Thymus (tissue), 11 donors: ENCODE measurements around the gene PPM1E. TPM values are rescaled to one million over a fixed set of nuclear protein-coding genes. Genes with fewer than 3 reads are reported as not detected.
"Not testable (repeated sequence)": the region's sequence is repeated elsewhere in the genome, so short reads cannot be mapped to it uniquely, and the experiment has no call there.

Experiments
- DNase-seq, 9 donors: peaks; one replicate each; pipeline ENCODE4 v3.0.0-alpha.2; 2013; ENCODE audit warnings: low spot score in 9 of 9, low read depth in 6 of 9, missing footprints in 1 of 9
- H3K27ac ChIP-seq, 2 donors: one replicate each; pipeline ENCODE4 v1.5.1; 2013; ENCODE audit warnings: control low read depth in 1 of 2, low read depth in 1 of 2, low read length in 1 of 2, mild to moderate bottlenecking in 1 of 2, moderate library complexity in 1 of 2
- H3K27me3 ChIP-seq, 2 donors: one replicate each; pipeline ENCODE4 v1.5.1; 2013; ENCODE audit warnings: low read length in 1 of 2; ENCODE audit not compliant: control insufficient read depth in 2 of 2, insufficient read depth in 1 of 2
- H3K36me3 ChIP-seq, 2 donors: one replicate each; pipeline ENCODE4 v1.5.1; 2013; ENCODE audit warnings: low read length in 1 of 2, mild to moderate bottlenecking in 1 of 2, moderate library complexity in 1 of 2; ENCODE audit not compliant: control insufficient read depth in 2 of 2, insufficient read depth in 2 of 2
- H3K4me1 ChIP-seq, 2 donors: one replicate each; pipeline ENCODE4 v1.5.1; 2013; ENCODE audit warnings: low read length in 2 of 2; ENCODE audit not compliant: control insufficient read depth in 2 of 2, insufficient read depth in 2 of 2
- H3K4me3 ChIP-seq, 2 donors: one replicate each; pipeline ENCODE4 v1.5.1; 2013; ENCODE audit warnings: low read length in 2 of 2, control low read depth in 1 of 2, mild to moderate bottlenecking in 1 of 2
- H3K9me3 ChIP-seq, 2 donors: one replicate each; pipeline ENCODE4 v1.5.1; 2013; ENCODE audit warnings: low read length in 1 of 2, mild to moderate bottlenecking in 1 of 2; ENCODE audit not compliant: control insufficient read depth in 2 of 2, insufficient read depth in 1 of 2
- WGBS: extraction: QIAGEN DNeasy Blood & Tissue Kit; methylation state at CpG from one replicate; pipeline ENCODE4 v1.1.7; 2013; 5-methylcytosine and 5-hydroxymethylcytosine counted together
- polyA plus RNA-seq: library from polyadenylated mRNA; stranded (reverse); fragments of 200-250 nt; gene quantifications from one replicate; pipeline ENCODE4 v1.2.3, GENCODE V29; 2013
- total RNA-seq: library from RNA; stranded (reverse); fragments of 120-200 nt; gene quantifications from one replicate; pipeline ENCODE4 v1.2.4, GENCODE V29; 2013
- donor health status: healthy.

The PPM1E gene
- total and polyA plus RNA-seq, 2 donors, result 0.14 to 0.30 TPM

GRCh38 chr17:58759522-58759921 lies 3.9 kb downstream of the PPM1E start:
- Histone ChIP-seq H3K27ac (no peak overlapping the region), H3K4me3 (no peak overlapping the region), H3K4me1 (peaks cover 8 to 16% of the 10 kb centered on the region in 2 donors), H3K9me3 (peaks cover 0 to 3% of the 10 kb centered on the region in 2 donors), H3K36me3 (no peaks in the 10 kb centered on the region), H3K27me3 (peaks cover 16 to 57% of the 10 kb centered on the region in 2 donors)
- 92% methylated on average over 2 of the region's 2 CpGs for WGBS
- no peak for DNase-seq

DNA sequence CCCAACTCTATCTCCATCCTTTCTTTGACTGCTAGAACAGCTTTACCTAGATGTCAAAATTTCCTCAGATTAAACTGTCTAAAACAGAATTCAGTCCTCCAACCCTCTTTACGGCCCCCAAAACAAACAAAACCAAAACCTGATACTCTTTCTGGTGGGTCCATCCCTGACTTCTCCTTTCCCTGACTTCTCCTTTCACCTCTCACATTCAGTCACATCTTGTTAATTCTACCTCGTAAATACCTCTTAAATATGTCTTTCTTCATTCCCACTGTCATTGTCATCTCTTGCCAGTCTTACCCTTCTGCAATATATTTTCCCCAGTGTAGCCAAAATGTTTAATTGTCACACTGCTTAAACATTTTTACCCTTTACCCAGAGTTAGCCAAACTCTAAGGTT lies 4.6 kb downstream of the PPM1E start:
- Histone ChIP-seq H3K9me3 (peaks cover 0 to 3% of the 10 kb centered on the region in 2 donors), H3K36me3 (no peaks in the 10 kb centered on the region), H3K27ac (no peak overlapping the region), H3K4me3 (no peak overlapping the region), H3K27me3 (peaks cover 16 to 50% of the 10 kb centered on the region in 2 donors), H3K4me1 (peaks cover 8 to 16% of the 10 kb centered on the region in 2 donors)
- no peak for DNase-seq
- 89% methylated on average over 2 of the region's 2 CpGs for WGBS

GRCh38 chr17:58763263-58763662 lies 7.6 kb downstream of the PPM1E start:
- no peaks in the 10 kb centered on the region for H3K36me3 ChIP-seq
- H3K4me3 ChIP-seq, result no peak overlapping the region
- DNase-seq, result no peak
- H3K4me1 ChIP-seq, result no peaks in the 10 kb centered on the region
- H3K27me3 ChIP-seq, result peaks cover 4 to 20% of the 10 kb centered on the region in 2 donors
- H3K9me3 ChIP-seq, result no peaks in the 10 kb centered on the region
- no peak overlapping the region for H3K27ac ChIP-seq
- WGBS, result 51% methylated on average over 1 of the region's 1 CpG

DNA sequence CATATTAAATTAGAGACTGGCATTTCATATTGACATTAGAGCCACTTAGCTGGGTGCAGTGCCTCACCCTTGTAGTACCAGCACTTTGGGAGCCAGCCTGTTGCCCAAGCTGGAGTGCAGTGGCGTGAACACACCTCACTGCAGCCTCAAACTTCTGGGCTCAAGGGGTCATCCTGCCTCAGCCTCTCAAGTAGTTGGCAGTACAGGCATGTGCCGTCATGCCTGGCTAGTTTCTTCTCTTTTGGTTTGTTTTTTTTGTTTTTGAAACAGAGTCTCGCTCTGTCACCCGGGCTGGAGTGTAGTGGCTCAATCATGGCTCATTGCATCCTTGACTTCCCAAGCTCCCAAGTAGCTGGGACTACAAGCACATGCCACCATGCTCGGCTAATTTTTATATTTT lies 8.7 kb downstream of the PPM1E start:
- DNase-seq, result no peak
- H3K27me3 ChIP-seq, result peaks cover 4 to 9% of the 10 kb centered on the region in 2 donors

DNA sequence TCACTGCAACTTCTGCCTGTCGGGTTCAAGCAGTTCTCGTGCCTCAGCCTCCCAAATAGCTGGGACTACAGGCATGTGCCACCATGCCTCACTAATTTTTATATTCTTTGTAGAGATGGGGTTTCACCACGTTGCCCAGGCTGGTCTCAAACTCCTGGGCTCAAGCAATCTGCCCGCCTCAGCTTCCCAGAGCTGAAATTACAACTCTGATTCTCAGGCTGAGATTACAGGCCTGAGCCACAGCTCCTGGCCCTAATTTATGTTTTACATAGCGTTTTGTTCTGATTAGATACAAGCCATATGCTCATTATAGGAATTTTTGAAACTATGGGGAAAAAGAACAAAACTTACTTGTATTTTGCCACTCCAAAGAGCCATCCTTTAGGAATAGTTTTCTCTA lies 22.8 kb downstream of the PPM1E start:
- not testable (repeated sequence) for DNase-seq, H3K4me3 ChIP-seq, H3K27me3 ChIP-seq, H3K4me1 ChIP-seq, H3K27ac ChIP-seq, H3K36me3 ChIP-seq, H3K9me3 ChIP-seq
- 90% methylated on average over 5 of the region's 5 CpGs for WGBS

More for the DNA sequence above, 8.7 kb downstream of the PPM1E start:
- H3K4me1 ChIP-seq, result no peaks in the 10 kb centered on the region
- H3K27ac ChIP-seq, result no peak overlapping the region
- 84% methylated on average over 5 of the region's 5 CpGs for WGBS
- no peaks in the 10 kb centered on the region for H3K36me3 ChIP-seq
- H3K9me3 ChIP-seq, result no peaks in the 10 kb centered on the region
- H3K4me3 ChIP-seq, result no peak overlapping the region

- 85% methylated on average over 1 of the region's 1 CpG for WGBS
- H3K27me3 ChIP-seq, result no peaks in the 10 kb centered on the region
- H3K9me3 ChIP-seq, result no peaks in the 10 kb centered on the region
- H3K27ac ChIP-seq, result no peak overlapping the region
- no peaks in the 10 kb centered on the region for H3K4me1 ChIP-seq
- DNase-seq, result no peak
- H3K36me3 ChIP-seq, result no peaks in the 10 kb centered on the region
- no peak overlapping the region for H3K4me3 ChIP-seq
Observed at GRCh38 chr17:58779446-58779845, 23.8 kb downstream of the PPM1E start.

- WGBS, result 92% methylated on average over 4 of the region's 4 CpGs
- no peak for DNase-seq
- Histone ChIP-seq H3K9me3 (no peaks in the 10 kb centered on the region), H3K36me3 (no peaks in the 10 kb centered on the region), H3K4me1 (no peaks in the 10 kb centered on the region), H3K4me3 (no peak overlapping the region), H3K27ac (no peak overlapping the region), H3K27me3 (no peaks in the 10 kb centered on the region)
Observed at GRCh38 chr17:58783380-58783779, 27.7 kb downstream of the PPM1E start.

GRCh38 chr17:58785097-58785496 lies 29.4 kb downstream of the PPM1E start:
- Histone ChIP-seq H3K36me3 (no peaks in the 10 kb centered on the region), H3K4me1 (no peaks in the 10 kb centered on the region), H3K9me3 (no peaks in the 10 kb centered on the region), H3K27ac (no peak overlapping the region), H3K4me3 (no peak overlapping the region), H3K27me3 (no peaks in the 10 kb centered on the region)
- WGBS, result 59% methylated on average over 1 of the region's 1 CpG
- no peak for DNase-seq

DNA sequence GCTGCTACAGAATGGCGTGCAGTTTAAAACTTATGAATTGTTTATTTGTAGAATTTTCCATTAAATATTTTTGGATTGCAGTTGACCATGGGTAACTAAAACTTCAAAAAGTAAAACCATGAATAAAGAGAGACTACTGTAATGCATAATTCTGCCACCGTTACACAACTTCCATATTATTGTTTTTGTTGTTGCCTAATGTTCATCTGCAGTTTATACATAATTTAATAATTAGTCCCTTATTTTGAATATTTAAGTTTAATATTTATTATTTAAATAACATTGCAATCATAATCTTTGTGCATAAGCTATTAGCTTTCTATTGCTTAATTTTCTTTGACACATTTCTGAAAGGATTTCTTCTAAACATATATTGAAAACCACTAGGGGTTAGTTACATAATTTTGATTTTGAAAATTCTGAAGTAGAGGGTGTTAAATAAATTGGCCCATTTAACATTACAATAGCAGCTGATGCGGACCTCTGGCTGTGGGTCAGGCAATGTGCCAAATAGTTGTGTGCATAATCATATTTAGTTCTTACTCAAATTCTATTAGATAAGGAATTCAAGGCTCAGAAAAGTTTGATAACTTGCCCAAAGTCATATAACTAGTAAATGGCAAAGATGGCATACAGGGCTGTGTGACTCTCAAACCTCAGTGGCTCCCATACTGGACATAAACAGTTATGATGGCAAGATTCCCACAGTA lies 31.1 kb downstream of the PPM1E start:
- H3K4me3 ChIP-seq, result no peak overlapping the region
- 94% methylated on average over 3 of the region's 3 CpGs for WGBS
- no peaks in the 10 kb centered on the region for H3K36me3 ChIP-seq
- H3K27ac ChIP-seq, result no peak overlapping the region
- no peaks in the 10 kb centered on the region for H3K9me3 ChIP-seq
- no peaks in the 10 kb centered on the region for H3K4me1 ChIP-seq
- no peaks in the 10 kb centered on the region for H3K27me3 ChIP-seq
- DNase-seq, result no peak
